ENCODE data around the gene HLA-DOA.

HLA-DOA gene

GRCh38 chr6:33015798-33016197, 6.4 kb upstream of the HLA-DOA start:
- DNase-seq = no peak

GRCh38 chr6:33014841-33015634, 5.6 kb upstream of the HLA-DOA start:
- DNase-seq = peak; percentile 47 to 70

DNA sequence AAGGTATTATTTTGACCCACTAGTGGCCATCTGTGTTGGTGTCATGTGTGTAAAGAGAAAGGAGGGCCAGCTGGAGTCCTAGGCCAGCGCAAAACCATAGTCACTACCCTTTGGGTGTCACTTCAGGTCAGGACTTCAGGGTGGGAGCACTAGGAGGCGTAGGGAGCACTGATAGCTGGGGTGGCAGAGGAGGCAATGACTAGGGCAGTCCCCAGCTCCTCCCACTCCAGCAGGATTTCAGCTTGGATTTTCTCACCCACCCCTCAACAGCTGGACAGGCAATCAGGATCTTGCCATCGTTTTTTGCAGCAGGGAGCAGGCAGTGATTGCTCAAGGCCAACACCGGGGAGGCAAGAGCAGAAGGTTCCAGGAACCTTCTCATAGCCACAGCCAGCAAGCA, 4.2 kb upstream of the HLA-DOA start:
- no peak for DNase-seq

GRCh38 chr6:33010356-33010755, 965 bp upstream of the HLA-DOA start:
- DNase-seq = no peak

- no peak for DNase-seq
These were observed 1.5 kb downstream of the HLA-DOA start for GRCh38 chr6:33007831-33008400.

DNA sequence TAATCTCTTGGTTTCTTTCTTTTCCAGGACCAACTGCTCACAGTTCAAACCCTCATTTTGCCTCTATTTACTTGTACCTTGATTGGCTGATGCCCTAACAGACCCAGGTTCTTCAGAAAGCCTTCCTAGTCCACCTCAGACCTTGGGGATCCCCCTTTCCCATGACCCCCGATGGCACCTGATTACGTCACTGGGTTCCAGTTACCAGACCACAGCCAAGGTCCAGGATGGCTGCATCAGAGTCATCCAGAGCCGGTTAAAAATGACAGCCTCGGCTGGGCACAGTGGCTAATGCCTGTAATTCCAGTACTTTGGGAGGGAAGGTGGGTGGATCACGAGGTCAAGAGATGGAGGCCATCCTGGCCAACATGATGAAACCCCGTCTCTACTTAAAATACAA, 4.5 kb downstream of the HLA-DOA start:
- DNase-seq = no peak

DNA sequence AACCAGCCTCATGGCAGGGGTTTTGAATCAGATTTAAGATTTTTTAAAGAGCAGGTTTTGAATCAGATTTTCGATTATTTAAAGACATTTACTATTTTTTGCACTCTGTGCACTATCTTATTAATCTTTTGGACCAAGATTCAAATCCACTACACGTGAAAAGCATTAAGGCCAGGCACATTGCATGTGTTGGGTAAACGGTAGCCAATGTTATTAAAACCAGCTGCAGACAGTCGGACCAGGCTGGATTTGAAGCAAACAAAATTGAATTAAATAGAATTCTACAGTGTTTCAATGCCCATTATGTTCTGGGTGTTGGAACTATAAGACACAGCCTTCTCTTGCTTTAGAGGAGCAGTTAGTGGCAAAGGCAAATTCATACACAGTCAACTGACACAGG, 7.7 kb downstream of the HLA-DOA start:
- no peak for DNase-seq

GRCh38 chr6:33000055-33000454, 9.3 kb downstream of the HLA-DOA start:
- DNase-seq = no peak

DNA sequence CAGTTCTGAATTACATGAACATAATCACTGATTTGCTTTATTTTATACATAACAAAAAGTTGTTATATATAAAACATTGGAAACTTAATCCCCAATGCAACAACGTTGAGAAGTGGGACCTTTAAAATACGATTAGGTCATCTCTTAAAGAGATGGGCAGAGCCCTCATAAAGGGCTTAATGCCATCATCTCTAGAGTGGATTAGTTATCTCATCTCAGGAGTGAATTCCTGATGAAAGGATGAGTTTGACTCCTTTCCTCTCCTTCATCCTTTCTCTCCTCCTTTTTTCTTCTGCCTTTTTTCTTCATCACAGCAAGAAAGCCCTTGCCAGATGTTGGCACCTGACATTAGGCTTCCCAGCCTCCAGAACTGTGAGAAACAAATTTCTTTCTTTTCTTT, 13.9 kb downstream of the HLA-DOA start:
- no peak for DNase-seq

DNA sequence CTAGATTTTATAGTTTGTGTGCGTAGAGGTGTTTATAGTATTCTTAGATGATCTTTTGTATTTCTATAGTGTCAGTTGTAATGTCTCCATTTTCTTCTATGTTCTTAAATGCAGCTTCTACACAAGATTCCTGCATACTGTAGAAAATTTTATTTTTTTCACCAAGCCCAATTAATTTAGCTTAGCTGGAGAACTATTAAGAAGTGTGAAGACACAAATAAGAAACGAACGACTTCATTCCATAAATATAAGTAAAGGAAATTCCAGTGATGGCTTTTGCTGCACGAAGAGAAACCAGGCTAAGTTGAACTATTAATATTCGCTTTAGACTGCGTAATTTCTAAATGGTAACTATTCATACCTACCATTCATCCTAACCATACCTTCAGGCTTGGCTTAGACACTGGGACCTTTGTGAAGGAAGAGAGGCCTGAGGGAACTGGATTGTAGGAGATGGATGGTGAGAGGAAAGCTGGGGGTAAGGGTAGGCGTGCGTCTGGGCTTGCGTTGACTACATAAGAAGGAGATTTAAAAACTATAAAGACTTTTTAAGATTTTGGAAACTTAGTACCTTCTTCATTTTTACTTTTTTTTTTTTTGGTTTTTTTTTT, 15.9 kb downstream of the HLA-DOA start:
- DNase-seq = no peak

DNA sequence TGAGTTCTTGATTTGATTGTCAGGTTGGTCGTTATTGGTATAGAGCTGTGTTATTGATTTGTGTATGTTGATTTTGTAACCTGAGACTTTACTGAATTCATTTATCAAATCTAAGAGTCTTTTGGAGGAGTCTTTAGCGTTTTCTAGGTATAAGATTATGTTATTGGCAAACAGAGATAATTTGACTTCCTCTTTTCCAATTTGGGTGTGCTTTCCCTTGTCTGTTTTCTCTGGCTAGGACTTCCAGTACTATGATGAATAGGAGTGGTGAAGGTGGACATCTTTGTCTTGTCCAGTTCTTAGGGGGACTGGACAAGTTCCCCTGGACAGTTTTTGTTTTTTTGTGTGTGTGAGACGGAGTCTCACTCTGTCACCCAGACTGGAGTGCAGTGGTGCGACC, 17.4 kb downstream of the HLA-DOA start:
- DNase-seq = no peak

- no peak for DNase-seq
These were observed 20.0 kb downstream of the HLA-DOA start for GRCh38 chr6:32989368-32989767.

GRCh38 chr6:32984622-32985389, 24.6 kb downstream of the HLA-DOA start:
- peak; percentile 57 to 92 for DNase-seq

DNA sequence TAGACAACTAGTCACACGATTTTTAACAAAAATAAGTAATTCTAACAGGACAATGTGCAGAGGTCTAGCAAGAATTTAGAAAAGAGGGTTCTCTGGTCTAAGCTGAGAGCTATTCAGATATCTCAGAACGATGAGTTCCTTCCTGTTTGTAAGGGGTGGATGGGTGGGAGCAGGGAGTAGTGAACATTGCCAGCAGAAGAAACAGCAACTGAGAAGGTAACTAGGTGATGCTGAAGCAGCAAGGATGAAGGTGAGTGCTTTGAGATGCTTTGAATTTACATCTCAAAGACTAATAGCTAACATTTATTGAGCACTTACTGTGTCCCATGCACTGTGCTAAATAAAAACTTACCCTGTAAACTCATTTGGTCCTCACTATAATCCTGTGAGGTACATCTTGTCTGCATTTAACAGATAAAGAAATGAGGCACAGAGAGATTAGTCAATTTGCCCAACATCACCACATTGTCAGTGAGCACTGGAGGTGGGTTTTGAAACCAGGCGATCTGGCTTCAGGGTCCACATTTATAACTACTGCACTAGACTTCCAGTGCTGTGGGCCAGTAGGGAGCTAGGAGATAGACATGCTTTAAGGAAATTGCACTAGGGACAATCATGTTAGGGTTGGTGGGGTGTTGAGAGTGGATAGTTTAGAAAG, 25.3 kb downstream of the HLA-DOA start:
- DNase-seq = no peak

GRCh38 chr6:32983493-32983848, 25.9 kb downstream of the HLA-DOA start:
- DNase-seq = no peak

DNA sequence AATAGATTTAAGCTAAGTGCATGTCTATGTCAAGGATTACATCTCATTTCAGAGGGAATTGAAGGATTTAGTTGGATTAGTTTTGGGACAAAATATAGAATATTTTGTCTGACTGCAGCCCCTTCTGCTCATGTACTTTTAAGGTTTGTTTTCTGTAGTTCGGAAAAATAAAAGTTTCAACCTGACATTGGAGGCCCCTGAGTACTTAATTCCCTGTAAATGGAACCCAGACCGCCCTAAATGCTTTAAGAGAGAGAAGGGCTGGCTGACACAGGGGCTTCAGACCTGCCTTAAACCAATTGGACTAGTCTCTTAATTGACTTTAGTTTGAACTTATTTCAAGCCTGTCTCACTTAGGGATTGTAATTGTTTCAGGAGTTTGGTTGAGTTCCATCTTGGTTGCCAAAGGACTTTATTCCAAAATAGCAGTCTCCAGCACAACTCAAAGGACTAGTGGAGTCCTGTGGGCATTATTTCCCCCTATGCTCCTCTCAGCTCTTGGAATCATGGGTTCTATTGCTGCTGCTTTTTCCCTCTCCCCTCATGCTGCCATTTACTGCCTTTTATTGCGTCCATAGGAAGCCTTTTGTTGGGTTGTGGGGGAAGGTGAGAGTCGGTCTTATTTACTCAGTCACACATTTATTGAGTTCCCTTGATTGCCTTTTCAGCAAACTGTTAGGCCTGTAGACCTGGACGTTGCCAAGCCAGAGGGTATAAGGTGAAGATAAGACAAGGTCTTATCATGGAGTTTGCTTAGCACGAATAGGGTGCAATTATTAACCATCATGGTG, 26.5 kb downstream of the HLA-DOA start:
- no peak for DNase-seq

DNA sequence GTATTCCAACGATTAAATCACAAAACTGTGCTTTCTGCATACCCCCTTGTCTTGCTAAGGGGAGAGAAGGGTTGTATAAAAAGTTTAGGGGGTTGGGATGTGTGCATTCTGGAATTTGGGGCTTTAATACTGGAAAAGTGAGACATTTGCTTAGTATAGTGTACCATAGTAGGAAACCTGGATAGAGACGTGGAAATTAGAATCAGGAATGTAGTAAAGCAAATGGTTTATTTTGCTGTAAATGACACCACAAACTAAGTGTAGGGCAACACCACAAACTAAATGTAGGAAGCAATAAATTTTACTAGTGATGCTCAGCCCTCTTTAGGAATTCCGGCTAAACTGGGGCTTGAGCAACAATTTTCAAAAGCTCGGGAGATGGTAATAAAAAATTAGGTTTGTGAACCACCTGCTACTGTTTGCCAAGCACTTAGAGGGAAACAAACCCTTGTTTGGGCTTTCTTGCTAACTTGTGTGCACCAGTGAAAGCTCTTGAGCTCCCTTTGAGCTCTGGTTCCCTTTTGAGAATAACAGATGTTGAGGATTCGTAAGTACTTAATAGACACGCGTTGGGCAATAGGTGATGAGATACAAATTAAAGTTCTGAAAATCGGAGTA, 27.2 kb downstream of the HLA-DOA start:
- no peak for DNase-seq

DNA sequence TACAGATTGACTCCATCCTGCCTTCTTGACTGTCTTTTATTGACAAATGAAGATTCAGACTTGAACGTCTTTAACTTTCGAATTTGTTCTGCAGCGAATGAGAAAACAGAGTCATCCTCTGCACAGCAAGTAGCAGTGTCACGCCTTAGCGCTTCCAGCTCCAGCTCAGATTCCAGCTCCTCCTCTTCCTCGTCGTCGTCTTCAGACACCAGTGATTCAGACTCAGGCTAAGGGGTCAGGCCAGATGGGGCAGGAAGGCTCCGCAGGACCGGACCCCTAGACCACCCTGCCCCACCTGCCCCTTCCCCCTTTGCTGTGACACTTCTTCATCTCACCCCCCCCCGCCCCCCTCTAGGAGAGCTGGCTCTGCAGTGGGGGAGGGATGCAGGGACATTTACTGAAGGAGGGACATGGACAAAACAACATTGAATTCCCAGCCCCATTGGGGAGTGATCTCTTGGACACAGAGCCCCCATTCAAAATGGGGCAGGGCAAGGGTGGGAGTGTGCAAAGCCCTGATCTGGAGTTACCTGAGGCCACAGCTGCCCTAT, 28.8 kb downstream of the HLA-DOA start:
- no peak for DNase-seq

DNA sequence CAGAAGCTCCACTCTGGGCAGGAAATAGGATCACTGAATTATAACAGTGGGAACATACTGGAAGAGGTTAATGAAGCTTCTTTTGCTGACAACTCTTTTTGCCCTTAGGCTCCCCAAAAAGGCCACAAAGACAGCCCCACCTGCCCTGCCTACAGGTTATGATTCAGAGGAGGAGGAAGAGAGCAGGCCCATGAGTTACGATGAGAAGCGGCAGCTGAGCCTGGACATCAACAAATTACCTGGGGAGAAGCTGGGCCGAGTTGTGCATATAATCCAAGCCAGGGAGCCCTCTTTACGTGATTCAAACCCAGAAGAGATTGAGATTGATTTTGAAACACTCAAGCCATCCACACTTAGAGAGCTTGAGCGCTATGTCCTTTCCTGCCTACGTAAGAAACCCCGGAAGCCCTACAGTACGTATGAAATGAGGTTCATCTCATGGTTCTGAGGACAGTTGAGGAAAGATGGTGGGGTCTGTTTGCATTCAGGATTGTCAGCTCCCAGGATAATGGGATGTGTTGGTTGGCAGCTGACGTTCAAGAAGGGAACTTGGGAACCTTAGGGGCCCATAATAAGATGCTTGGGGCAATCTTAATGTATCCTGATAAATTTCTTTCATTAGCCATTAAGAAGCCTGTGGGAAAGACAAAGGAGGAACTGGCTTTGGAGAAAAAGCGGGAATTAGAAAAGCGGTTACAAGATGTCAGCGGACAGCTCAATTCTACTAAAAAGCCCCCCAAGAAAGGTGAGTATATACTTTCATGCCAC, 29.5 kb downstream of the HLA-DOA start:
- DNase-seq = no peak

- DNase-seq = no peak
These were observed 31.5 kb downstream of the HLA-DOA start for GRCh38 chr6:32977953-32978324.

Data from NCI-H446 (cell line).